A549 (cell line): ENCODE results near the gene CD99L2. TPM values are rescaled to one million over a fixed set of nuclear protein-coding genes. Genes with fewer than 3 reads are reported as not detected.

Experiments used
- ATAC-seq, 2 experiments: fragments of 200-7000 bp in 1 of 2; fragments of >200 bp in 1 of 2; cut with Nextera tagmentation in 1 of 2; cut with Tn5 transposase in 1 of 2; 3 replicates each; pipeline versions ENCODE4 v1.8.0 to v1.9.1; 2018 to 2020; ENCODE audit warnings: mild to moderate bottlenecking in 1 of 2, moderate library complexity in 1 of 2
- CTCF ChIA-PET: fragments of 300-600 bp; sonication (Branson Sonifier 250); formaldehyde crosslinking; extraction: SDS; loops from one replicate; lab custom pipeline; 2021; ENCODE audit warnings: antibody characterized with exemption, inconsistent platforms; lab: Yijun Ruan, JAX
- POLR2A ChIA-PET: fragments of 350-600 bp; formaldehyde crosslinking; extraction: SDS; loops from one replicate; lab custom pipeline; 2021; ENCODE audit warnings: antibody characterized with exemption, inconsistent platforms; lab: Yijun Ruan, JAX
- DNase-seq, 2 experiments: peaks; one replicate each; pipeline versions ENCODE4 v3.0.0 to v3.0.0-alpha.2; 2011 to 2016; ENCODE audit warnings: low read depth in 1 of 2, low spot score in 1 of 2
- FAIRE-seq: peaks from 2 replicates; lab custom pipeline; 2011; peaks lifted over from hg19 to GRCh38; lab: Jason Lieb, UNC
- H3K27ac ChIP-seq, 2 experiments: fragments of >200 bp; sonication (Bioruptor Twin); formaldehyde crosslinking; 3 replicates each; pipeline ENCODE4 v1.5.1; 2016 to 2017
- H3K4me1 ChIP-seq: fragments of >200 bp; sonication (Bioruptor Twin); formaldehyde crosslinking; 3 replicates; pipeline ENCODE4 v1.6.1; 2016
- H3K4me2 ChIP-seq: fragments of >200 bp; sonication (Bioruptor Twin); formaldehyde crosslinking; 3 replicates; pipeline ENCODE4 v1.6.1; 2016
- H3K4me3 ChIP-seq: fragments of >200 bp; sonication (Bioruptor Twin); formaldehyde crosslinking; 3 replicates; pipeline ENCODE4 v1.5.1; 2016
- H3K9me3 ChIP-seq: fragments of >200 bp; sonication (Bioruptor Twin); formaldehyde crosslinking; 3 replicates; pipeline ENCODE4 v1.6.1; 2016
- ATOH8 ChIP-seq: fragments of 250-450 bp; sonication (Bioruptor Pico); IDR thresholded peaks from 2 replicates; pipeline ENCODE4 v1.5.0; 2020; ENCODE audit warnings: low read depth, mild to moderate bottlenecking, moderate library complexity
- CEBPB ChIP-seq, 2 experiments: fragments of >200 bp in 1 of 2; sonication (Bioruptor Twin) in 1 of 2; formaldehyde crosslinking in 1 of 2; IDR thresholded peaks; 2 replicates each; pipeline ENCODE4 v1.6.1; 2012 to 2016
- CHD2 ChIP-seq: fragments of 150-350 bp; IDR thresholded peaks from 2 replicates; pipeline ENCODE4 v1.6.1; 2014; ENCODE audit warnings: low read length; ENCODE audit not compliant: partially characterized antibody
- EHF ChIP-seq: fragments of 250-450 bp; sonication (Bioruptor Pico); IDR thresholded peaks from 2 replicates; pipeline ENCODE4 v1.5.0; 2020; ENCODE audit warnings: mild to moderate bottlenecking
- ELK1 ChIP-seq: fragments of 150-350 bp; IDR thresholded peaks from 2 replicates; pipeline ENCODE4 v1.6.1; 2014; ENCODE audit warnings: low read depth, mild to moderate bottlenecking, low read length
- EP300 ChIP-seq, 2 experiments: fragments of >200 bp; sonication (Bioruptor Twin); formaldehyde crosslinking; IDR thresholded peaks; 2 replicates in 1 of 2; 3 replicates in 1 of 2; pipeline ENCODE4 v1.6.1; 2016 to 2017
- HDAC2 ChIP-seq: fragments of 200-600 bp; sonication (generic); IDR thresholded peaks from 2 replicates; pipeline ENCODE4 v1.6.1; 2016
- HOXA7 ChIP-seq: fragments of 250-450 bp; sonication (Bioruptor Pico); IDR thresholded peaks from 2 replicates; pipeline ENCODE4 v1.5.0; 2020; ENCODE audit warnings: mild to moderate bottlenecking, moderate library complexity
- HOXB13 ChIP-seq: fragments of 250-450 bp; sonication (Bioruptor Pico); IDR thresholded peaks from 2 replicates; pipeline ENCODE4 v1.5.0; 2020; ENCODE audit warnings: low read depth, mild to moderate bottlenecking, moderate library complexity
- JUNB ChIP-seq: fragments of >200 bp; sonication (Bioruptor Twin); formaldehyde crosslinking; IDR thresholded peaks from 2 replicates; pipeline ENCODE4 v1.6.1; 2016
- KDM1A ChIP-seq: fragments of 200-600 bp; sonication (generic); IDR thresholded peaks from 2 replicates; pipeline ENCODE4 v1.6.1; 2016; ENCODE audit warnings: low read depth, mild to moderate bottlenecking
- MYC ChIP-seq: IDR thresholded peaks from 2 replicates; pipeline ENCODE4 v1.6.1; 2012; ENCODE audit warnings: mild to moderate bottlenecking, inconsistent platforms, low read length, improper control_type of control experiment, borderline replicate concordance
- NPAS2 ChIP-seq: fragments of 250-450 bp; sonication (Bioruptor Pico); IDR thresholded peaks from 2 replicates; pipeline ENCODE4 v1.8.0; 2022; ENCODE audit warnings: mild to moderate bottlenecking, moderate library complexity, borderline replicate concordance
- NR3C1 ChIP-seq: fragments of >200 bp; sonication (Bioruptor Twin); formaldehyde crosslinking; IDR thresholded peaks from 3 replicates; pipeline ENCODE4 v1.6.1; 2017
- POLR2A ChIP-seq: IDR thresholded peaks from 2 replicates; pipeline ENCODE4 v1.6.1; 2012; ENCODE audit warnings: mild to moderate bottlenecking, low read length
- POLR2AphosphoS2 ChIP-seq: conservative IDR thresholded peaks from 2 replicates; pipeline ENCODE4 v1.6.1; 2012; ENCODE audit warnings: low read length, improper control_type of control experiment, inconsistent platforms
- RARB ChIP-seq: fragments of 250-450 bp; sonication (Bioruptor Pico); IDR thresholded peaks from 2 replicates; pipeline ENCODE4 v1.8.0; 2021; ENCODE audit warnings: mild to moderate bottlenecking, moderate library complexity
- REST ChIP-seq: fragments of 200-600 bp; sonication (generic); IDR thresholded peaks from 2 replicates; pipeline ENCODE4 v1.6.1; 2016; ENCODE audit warnings: antibody characterized with exemption, mild to moderate bottlenecking, moderate library complexity
- RFX5 ChIP-seq: fragments of 450-650 bp; IDR thresholded peaks from 2 replicates; pipeline ENCODE4 v1.7.1; 2014; ENCODE audit warnings: antibody characterized with exemption, mild to moderate bottlenecking, moderate library complexity
- RNF2 ChIP-seq: fragments of 200-600 bp; sonication (generic); IDR thresholded peaks from 2 replicates; pipeline ENCODE4 v1.6.1; 2016; ENCODE audit warnings: low read depth, mild to moderate bottlenecking, antibody characterized with exemption, moderate library complexity, borderline replicate concordance
- TFCP2L1 ChIP-seq: fragments of 250-450 bp; sonication (Bioruptor Pico); IDR thresholded peaks from 2 replicates; pipeline ENCODE4 v1.5.0; 2021; ENCODE audit warnings: mild to moderate bottlenecking
- ZC3H11A ChIP-seq: fragments of 450-650 bp; IDR thresholded peaks from 2 replicates; pipeline ENCODE4 v1.6.1; 2014; ENCODE audit warnings: antibody characterized with exemption, mild to moderate bottlenecking
- ZFP36 ChIP-seq: fragments of 450-650 bp; IDR thresholded peaks from 2 replicates; pipeline ENCODE4 v1.6.1; 2014; ENCODE audit warnings: borderline replicate concordance; ENCODE audit not compliant: partially characterized antibody
- ZNF302 ChIP-seq: fragments of 250-450 bp; sonication (Bioruptor Pico); IDR thresholded peaks from 2 replicates; pipeline ENCODE4 v1.9.0; 2021; ENCODE audit warnings: inconsistent platforms, mild to moderate bottlenecking, moderate library complexity
- ZSCAN20 ChIP-seq: fragments of 250-450 bp; sonication (Bioruptor Pico); IDR thresholded peaks from 2 replicates; pipeline ENCODE4 v1.8.0; 2022; ENCODE audit warnings: mild to moderate bottlenecking, moderate library complexity
- WGBS: methylation state at CpG from one replicate; pipeline ENCODE4 v1.1.6; 2017; ENCODE audit errors: missing lambda C conversion rate; 5-methylcytosine and 5-hydroxymethylcytosine counted together
- polyA plus RNA-seq, 4 experiments: library from polyadenylated mRNA; depleted of rRNA in 3 of 4; stranded (reverse); fragments of >200 nt; fragmentation: RNase III in 1 of 4; extraction: RNeasy Plus Mini Kit Qiagen cat#74134 plus additional on column Dnase treatment in 1 of 4; gene quantifications; 2 replicates in 3 of 4; 3 replicates in 1 of 4; pipeline ENCODE4 v1.2.3, GENCODE V29; 2011 to 2017

CD99L2 gene
- polyA plus RNA-seq, 2 of the 4 experiments (the other 2 are of a cell fraction): 50.5 to 66.5 TPM

GRCh38 chrX:150834695-150835094 lies 63.8 kb downstream of the CD99L2 start:
- FAIRE-seq: peak; percentile 97
- ATAC-seq: no peak
- POLR2A ChIA-PET: no interaction called here
- Histone ChIP-seq H3K9me3 (peaks cover 6% of the 10 kb centered on the region; the same call in 1 of the 3 replicates), H3K27ac (no peak overlapping the region), H3K4me1 (no peaks in the 10 kb centered on the region; the same call in 2 of the 3 replicates), H3K4me3 (no peak overlapping the region), H3K4me2 (no peak overlapping the region)
- CTCF ChIA-PET: no interaction called here
- WGBS: 82% methylated on average over 1 of the region's 1 CpG
- no peak for DNase-seq
- no peak for TF ChIP-seq RARB (CRISPR knock-in tag)
- no peak for TF ChIP-seq POLR2AphosphoS2
- 0 out of 2 replicates have a peak, but pooled peaks have one; percentile 20 for TF ChIP-seq KDM1A

DNA sequence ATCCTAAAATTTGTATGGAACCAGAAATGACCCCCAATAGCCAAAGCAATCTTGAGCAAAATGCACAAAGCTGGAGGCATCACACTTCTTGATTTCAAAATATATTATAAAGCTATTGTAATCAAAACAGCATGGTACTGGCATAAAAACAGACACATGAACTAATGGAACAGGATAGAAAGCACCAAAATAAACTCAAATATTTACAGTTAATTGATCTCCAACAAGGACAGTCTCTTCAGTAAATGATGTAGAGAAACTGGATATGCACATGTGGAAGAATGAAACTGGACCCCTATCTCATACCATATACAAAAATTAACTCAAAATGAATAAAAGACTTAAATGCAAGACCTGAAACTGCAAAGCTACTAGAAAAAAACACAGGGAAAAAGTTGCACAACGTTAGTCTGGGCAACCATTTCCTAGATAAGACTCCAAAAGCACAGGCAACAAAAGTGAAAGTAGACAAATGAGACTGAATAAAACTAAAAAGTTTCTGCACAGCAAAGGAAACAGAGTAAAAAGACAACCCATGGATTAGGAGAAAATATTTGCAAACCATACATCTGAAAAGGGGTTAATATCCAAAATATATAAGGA lies 64.9 kb downstream of the CD99L2 start:
- no peak overlapping the region for H3K4me3 ChIP-seq
- H3K27ac ChIP-seq: no peak overlapping the region
- TF ChIP-seq ELK1 (no peak), KDM1A (0 out of 2 replicates have a peak, but pooled peaks have one; percentile 63), EHF (CRISPR knock-in tag) (no peak), HDAC2 (peak; percentile 58; the same call in 1 of the 2 replicates), ZC3H11A (no peak)
- 66% methylated on average over 1 of the region's 1 CpG for WGBS
- DNase-seq (no peak), FAIRE-seq (peak; percentile 87), ATAC-seq (no peak)
- no peaks in the 10 kb centered on the region; the same call in 2 of the 3 replicates for H3K4me1 ChIP-seq
- ChIA-PET CTCF (no interaction called here), POLR2A (no interaction called here)
- no peak overlapping the region for H3K4me2 ChIP-seq
- peaks cover 6% of the 10 kb centered on the region; the same call in 1 of the 3 replicates for H3K9me3 ChIP-seq

- FAIRE-seq: peak; percentile 81
Observed at GRCh38 chrX:150831863-150832262, 66.6 kb downstream of the CD99L2 start.

More at GRCh38 chrX:150831863-150832262, 66.6 kb downstream of the CD99L2 start:
- no peak for DNase-seq
- ATAC-seq: no peak
- Histone ChIP-seq H3K4me2 (no peak overlapping the region), H3K9me3 (peaks cover 6% of the 10 kb centered on the region; the same call in 1 of the 3 replicates), H3K4me1 (no peaks in the 10 kb centered on the region)
- 97% methylated on average over 1 of the region's 1 CpG for WGBS
- CTCF ChIA-PET: no interaction called here
- TF ChIP-seq ZNF302 (CRISPR knock-in tag): no peak
- TF ChIP-seq ATOH8 (CRISPR knock-in tag): no peak
- no peak for TF ChIP-seq RNF2
- no peak for TF ChIP-seq NR3C1
- no peak for TF ChIP-seq EP300 (IDR thresholded peaks at IDR 0.05)
- TF ChIP-seq HOXB13 (CRISPR knock-in tag): no peak
- no peak for TF ChIP-seq HOXA7 (CRISPR knock-in tag)
- TF ChIP-seq REST: no peak
- no peak for TF ChIP-seq ZSCAN20 (CRISPR knock-in tag)
- TF ChIP-seq MYC: no peak
- no peak for TF ChIP-seq RFX5
- no peak for TF ChIP-seq ZFP36
- TF ChIP-seq POLR2A: no peak
- no peak for TF ChIP-seq CHD2
- no peak for TF ChIP-seq TFCP2L1 (CRISPR knock-in tag)
- TF ChIP-seq POLR2AphosphoS2: no peak
- TF ChIP-seq CEBPB (IDR thresholded peaks at IDR 0.05): no peak
- no peak for TF ChIP-seq KDM1A
- no peak for TF ChIP-seq JUNB
- no peak for TF ChIP-seq NPAS2
- TF ChIP-seq, all 56 proteins: peak for 0
- POLR2A ChIA-PET: no interaction called here
- no peak overlapping the region for H3K4me3 ChIP-seq
- H3K27ac ChIP-seq: no peak overlapping the region
